ENCODE data around the gene PSMB5. TPM values are rescaled to one million over a fixed set of nuclear protein-coding genes. Genes with fewer than 3 reads are reported as not detected.
"Not testable (repeated sequence)": the region's sequence is repeated elsewhere in the genome, so short reads cannot be mapped to it uniquely, and the experiment has no call there.

Gene PSMB5
- total RNA-seq, 5 donors from 2014 or later (not counting 1 experiment from before 2014, with no cell fraction given): 20.6 to 43.9 (median 38.0) TPM

DNA sequence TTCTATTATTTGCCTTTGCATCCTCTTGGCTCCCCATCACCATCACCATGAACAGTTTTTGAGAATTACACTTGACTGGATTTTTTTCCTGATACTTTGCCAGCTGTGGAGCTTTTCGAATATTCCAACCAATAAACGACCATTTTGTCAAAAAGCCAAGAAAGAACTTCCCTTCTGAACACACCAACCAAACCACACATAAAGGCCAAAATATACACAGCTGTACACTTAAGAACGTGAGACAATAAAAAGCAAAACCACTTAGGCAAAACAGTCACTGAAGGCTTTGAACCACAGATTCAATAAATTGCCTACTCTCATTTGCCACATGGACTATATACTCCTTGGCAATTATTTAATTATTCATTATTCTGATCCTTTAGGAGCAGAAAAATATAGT lies 25.9 kb downstream of the PSMB5 start:
- DNase-seq: no peak
- Mint-ChIP-seq H3K9me3 (no peaks in the 10 kb centered on the region), H3K36me3 (no peaks in the 10 kb centered on the region), H3K27ac (peak overlapping the region; percentile 76 to 98), H3K4me1 (peaks cover 36 to 47% (median 45%) of the 10 kb centered on the region in 3 donors), H3K4me3 (peak overlapping the region; percentile 90 to 95 (median 93)), H3K27me3 (no peaks in the 10 kb centered on the region)
- H3K27me3 ChIP-seq (replicated peaks in 1 of 2; ENCODE audit: control insufficient read depth in 2 of 2, extremely low read depth in 1 of 2, insufficient read depth in 2 of 2, low read length in 1 of 2): no peaks in the 10 kb centered on the region
- peaks cover 25 to 32% of the 10 kb centered on the region in 2 experiments for H3K4me1 ChIP-seq (ENCODE audit: control insufficient read depth in 1 of 2, extremely low read depth in 1 of 2, insufficient read depth in 2 of 2, low read length in 2 of 2)
- ATAC-seq (replicated peaks in 1 of 4): no peak
- POLR2A ChIA-PET: interaction anchor here (0.5 to 0.6 kb wide), 2 partner anchors 25 to 226 kb away, joined by 3 read pairs; no protein-coding TSS in a partner anchor
- H3K4me3 ChIP-seq (ENCODE audit: control insufficient read depth in 1 of 2, extremely low read depth in 1 of 2, low read length in 1 of 2): no peak overlapping the region
- WGBS (ENCODE audit: insufficient coverage): 23% methylated on average over 2 of the region's 3 CpGs
- H3K36me3 ChIP-seq (ENCODE audit: control insufficient read depth in 2 of 2, extremely low read depth in 1 of 2, insufficient read depth in 1 of 2, low read length in 1 of 2): no peaks in the 10 kb centered on the region
- H3K9me3 ChIP-seq: no peaks in the 10 kb centered on the region
- H3K27ac ChIP-seq (ENCODE audit: low read length): no peak overlapping the region
- CTCF ChIA-PET: interaction anchor here in 1 of 2 donors (0.5 to 2.2 kb wide), 4 partner anchors 12 to 24 kb away, joined by 3 to 5 read pairs (median 4); no protein-coding TSS in a partner anchor

DNA sequence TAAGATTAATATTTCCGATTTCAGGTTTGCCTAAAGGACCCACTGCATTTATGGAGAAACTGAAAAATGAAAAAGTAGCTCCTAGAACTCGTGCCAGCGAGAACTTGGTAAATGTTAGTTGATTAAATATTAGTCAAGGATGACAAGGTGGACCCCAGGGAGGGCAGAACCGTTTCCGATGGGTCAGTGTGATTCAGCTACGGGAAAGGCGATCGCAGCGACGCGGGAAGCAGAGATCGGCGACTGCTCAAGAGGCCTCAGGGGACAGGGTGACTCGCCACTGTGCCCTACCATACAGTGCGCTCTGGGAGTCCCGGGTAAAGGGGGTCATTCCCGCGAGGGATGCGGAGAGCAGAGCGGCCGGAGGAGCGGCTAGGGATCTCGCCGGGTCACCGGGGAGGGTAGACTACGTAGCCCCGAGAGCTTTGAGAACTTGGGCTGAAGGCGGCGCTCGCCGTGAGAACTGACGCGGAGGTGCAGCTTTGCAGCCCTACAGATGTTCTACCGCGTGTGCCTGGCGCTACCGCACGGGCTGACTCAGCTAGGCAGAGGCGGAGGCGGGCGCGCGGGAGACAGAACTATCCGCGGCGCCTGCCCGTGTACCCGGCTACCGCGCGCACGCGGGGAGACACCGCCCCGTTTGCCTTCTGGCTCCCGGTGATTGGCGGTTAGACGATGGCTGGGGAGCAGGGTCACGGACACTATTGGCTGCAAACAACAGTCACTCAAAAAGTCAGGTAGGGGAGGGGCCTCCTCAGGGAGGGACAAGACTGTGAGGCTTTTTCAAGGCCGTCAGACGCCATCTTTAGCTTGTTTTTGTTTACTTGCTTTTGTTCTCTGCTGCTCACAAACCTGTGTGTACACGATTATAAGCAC lies 27.9 kb downstream of the PSMB5 start:
- Histone ChIP-seq H3K27ac (ENCODE audit: low read length) (peak overlapping the region; percentile 85), H3K4me1 (ENCODE audit: control insufficient read depth in 1 of 2, extremely low read depth in 1 of 2, insufficient read depth in 2 of 2, low read length in 2 of 2) (peaks cover 25 to 32% of the 10 kb centered on the region in 2 experiments), H3K4me3 (ENCODE audit: control insufficient read depth in 1 of 2, extremely low read depth in 1 of 2, low read length in 1 of 2) (peak overlapping the region; percentile 73 to 85), H3K27me3 (replicated peaks in 1 of 2; ENCODE audit: control insufficient read depth in 2 of 2, extremely low read depth in 1 of 2, insufficient read depth in 2 of 2, low read length in 1 of 2) (no peaks in the 10 kb centered on the region), H3K9me3 (no peaks in the 10 kb centered on the region), H3K36me3 (ENCODE audit: control insufficient read depth in 2 of 2, extremely low read depth in 1 of 2, insufficient read depth in 1 of 2, low read length in 1 of 2) (no peaks in the 10 kb centered on the region)
- Mint-ChIP-seq H3K36me3 (no peaks in the 10 kb centered on the region), H3K4me3 (peak overlapping the region; percentile 96 to 98 (median 97)), H3K9me3 (no peaks in the 10 kb centered on the region), H3K27ac (peak overlapping the region; percentile 98 to 99), H3K27me3 (no peaks in the 10 kb centered on the region), H3K4me1 (peaks cover 36 to 47% (median 45%) of the 10 kb centered on the region in 3 donors)
- ChIA-PET CTCF (interaction anchor here (0.6 to 2.7 kb wide), 35 partner anchors 8 to 449 kb away, joined by 3 to 47 read pairs (median 5); partner anchors contain the start of genes ACIN1 (in 1 of the 2), AJUBA (in 1 of the 2), C14orf119 (in 1 of the 2) and DAD1 (in 1 of the 2)), POLR2A (interaction anchor here (0.5 to 1.4 kb wide), 15 partner anchors 14 to 1555 kb away, joined by 3 to 11 read pairs (median 4); partner anchors contain the start of genes ACIN1 (in 1 of the 2), C14orf119 (in 1 of the 2) and PSMB5 (in 1 of the 2))
- peak; percentile 89 to 99 (median 97) for DNase-seq
- WGBS (ENCODE audit: insufficient coverage): under 1% methylated on average over 62 of the region's 62 CpGs
- peak; percentile 94 to 97 (median 96) for ATAC-seq (replicated peaks in 1 of 4)

DNA sequence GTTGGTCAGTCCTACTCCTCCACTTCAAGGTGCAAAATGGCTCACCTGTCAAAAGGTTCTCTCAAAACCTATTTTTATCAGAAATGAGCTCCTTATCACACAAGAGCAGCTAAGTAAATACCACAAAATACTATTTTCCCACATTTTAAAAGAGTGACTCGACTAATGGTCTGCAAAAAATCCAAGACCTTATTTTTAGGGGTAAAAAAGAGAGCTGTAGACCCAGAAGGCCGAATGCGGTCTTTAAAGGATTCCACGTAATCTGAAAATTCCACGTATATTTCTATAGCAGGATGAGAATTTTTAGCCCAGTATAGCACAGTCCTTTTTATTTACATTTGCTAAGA lies 28.5 kb downstream of the PSMB5 start:
- no peaks in the 10 kb centered on the region for H3K36me3 ChIP-seq (ENCODE audit: control insufficient read depth in 2 of 2, extremely low read depth in 1 of 2, insufficient read depth in 1 of 2, low read length in 1 of 2)
- WGBS (ENCODE audit: insufficient coverage): no CpG with 5 or more reads among the region's 5 CpGs
- no peak for DNase-seq
- ChIA-PET CTCF (interaction anchor here (0.6 to 2.7 kb wide), 24 partner anchors 9 to 436 kb away, joined by 3 to 47 read pairs (median 6); partner anchors contain the start of genes ACIN1 (in 1 of the 2), AJUBA (in 1 of the 2), C14orf119 (in 1 of the 2) and DAD1 (in 1 of the 2)), POLR2A (interaction anchor here (0.9 to 1.4 kb wide), 3 partner anchors 22 to 87 kb away, joined by 3 to 5 read pairs (median 3); no protein-coding TSS in a partner anchor)
- ATAC-seq (replicated peaks in 1 of 4): no peak
- no peaks in the 10 kb centered on the region for H3K27me3 Mint-ChIP-seq
- H3K9me3 Mint-ChIP-seq: no peaks in the 10 kb centered on the region
- H3K27ac ChIP-seq (ENCODE audit: low read length): peak overlapping the region; percentile 85
- H3K4me3 Mint-ChIP-seq: peak overlapping the region; percentile 96 to 98 (median 97)
- H3K4me1 ChIP-seq (ENCODE audit: control insufficient read depth in 1 of 2, extremely low read depth in 1 of 2, insufficient read depth in 2 of 2, low read length in 2 of 2): peaks cover 25 to 32% of the 10 kb centered on the region in 2 experiments
- peak overlapping the region; percentile 73 to 85 for H3K4me3 ChIP-seq (ENCODE audit: control insufficient read depth in 1 of 2, extremely low read depth in 1 of 2, low read length in 1 of 2)
- no peaks in the 10 kb centered on the region for H3K36me3 Mint-ChIP-seq
- peaks cover 36 to 44% (median 43%) of the 10 kb centered on the region in 3 donors for H3K4me1 Mint-ChIP-seq
- H3K9me3 ChIP-seq: no peaks in the 10 kb centered on the region
- no peaks in the 10 kb centered on the region for H3K27me3 ChIP-seq (replicated peaks in 1 of 2; ENCODE audit: control insufficient read depth in 2 of 2, extremely low read depth in 1 of 2, insufficient read depth in 2 of 2, low read length in 1 of 2)
- peak overlapping the region; percentile 98 to 99 for H3K27ac Mint-ChIP-seq

DNA sequence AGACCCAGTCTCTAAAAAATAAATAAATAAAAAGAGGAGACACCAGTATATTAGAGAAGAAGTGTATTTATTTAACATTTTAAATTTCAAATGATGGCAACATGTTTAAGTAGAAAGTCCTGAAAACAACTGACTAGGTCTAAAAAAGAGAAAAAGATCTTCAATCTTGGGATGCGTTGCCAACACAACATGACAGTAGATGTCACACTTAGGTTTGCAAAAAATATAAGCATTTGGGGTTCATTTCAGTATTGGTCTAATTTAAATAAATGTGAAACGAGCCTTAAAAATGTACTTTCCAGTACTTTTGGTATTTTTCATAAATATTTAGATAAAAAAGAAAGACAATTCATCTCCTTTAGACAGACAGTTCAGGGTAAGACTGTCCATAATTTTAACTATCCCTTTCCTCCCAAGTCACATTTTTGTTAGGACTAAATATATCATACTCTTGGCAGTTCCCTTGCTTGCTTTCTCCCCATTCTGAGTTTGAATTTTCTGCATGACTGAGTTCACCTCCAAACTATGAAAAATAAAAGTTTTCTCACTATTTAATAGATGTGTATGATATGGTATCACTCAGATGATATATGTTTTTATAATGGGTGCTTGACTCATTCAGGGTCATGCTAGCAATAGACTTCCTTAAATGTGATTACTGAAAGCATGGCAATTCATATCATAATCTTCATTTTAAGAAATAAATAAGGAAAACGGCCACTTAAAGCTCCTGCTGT lies 29.1 kb downstream of the PSMB5 start:
- no peaks in the 10 kb centered on the region for H3K9me3 Mint-ChIP-seq
- Histone ChIP-seq H3K4me1 (ENCODE audit: control insufficient read depth in 1 of 2, extremely low read depth in 1 of 2, insufficient read depth in 2 of 2, low read length in 2 of 2) (peaks cover 24 to 32% of the 10 kb centered on the region in 2 experiments), H3K9me3 (no peaks in the 10 kb centered on the region), H3K36me3 (ENCODE audit: control insufficient read depth in 2 of 2, extremely low read depth in 1 of 2, insufficient read depth in 1 of 2, low read length in 1 of 2) (no peaks in the 10 kb centered on the region), H3K4me3 (ENCODE audit: control insufficient read depth in 1 of 2, extremely low read depth in 1 of 2, low read length in 1 of 2) (no peak overlapping the region), H3K27me3 (replicated peaks in 1 of 2; ENCODE audit: control insufficient read depth in 2 of 2, extremely low read depth in 1 of 2, insufficient read depth in 2 of 2, low read length in 1 of 2) (no peaks in the 10 kb centered on the region), H3K27ac (ENCODE audit: low read length) (no peak overlapping the region)
- WGBS (ENCODE audit: insufficient coverage): 50% methylated on average over 1 of the region's 3 CpGs
- ChIA-PET CTCF (interaction anchor here (0.6 to 2.7 kb wide), 16 partner anchors 9 to 435 kb away, joined by 3 to 47 read pairs (median 6); partner anchors contain the start of genes AJUBA (in 1 of the 2), PRMT5 (in 1 of the 2) and PSMB5 (in 1 of the 2)), POLR2A (interaction anchor here in 1 of 2 donors (1.4 kb wide), 1 partner anchor 66 kb away, joined by 5 read pairs; no protein-coding TSS in a partner anchor)
- peak overlapping the region; percentile 98 to 99 for H3K27ac Mint-ChIP-seq
- H3K36me3 Mint-ChIP-seq: no peaks in the 10 kb centered on the region
- peak overlapping the region; percentile 96 to 98 (median 97) for H3K4me3 Mint-ChIP-seq
- no peaks in the 10 kb centered on the region for H3K27me3 Mint-ChIP-seq
- ATAC-seq (replicated peaks in 1 of 4) (no peak), DNase-seq (no peak)
- peaks cover 36 to 44% (median 43%) of the 10 kb centered on the region in 3 donors for H3K4me1 Mint-ChIP-seq

DNA sequence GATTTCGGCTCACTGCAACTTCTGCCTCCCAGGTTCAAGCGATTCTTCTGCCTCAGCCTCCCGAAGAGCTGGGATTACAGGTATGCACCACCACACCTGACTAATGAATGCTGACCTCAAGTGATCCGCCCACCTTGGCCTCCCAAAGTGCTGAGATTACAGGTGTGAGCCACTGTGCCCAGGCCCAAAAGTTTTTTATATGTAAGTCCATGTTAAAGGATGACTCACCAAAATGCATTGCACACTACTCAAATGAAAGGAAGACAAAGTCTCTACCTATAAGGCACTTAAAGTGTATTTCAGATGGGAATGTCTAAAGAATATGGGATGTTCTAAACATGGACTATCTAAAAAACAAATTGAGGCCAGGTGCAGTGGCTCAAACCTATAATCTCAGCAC lies 30.4 kb downstream of the PSMB5 start:
- ATAC-seq (replicated peaks in 1 of 4); H3K9me3 Mint-ChIP-seq; H3K27me3 ChIP-seq (replicated peaks in 1 of 2; ENCODE audit: control insufficient read depth in 2 of 2, extremely low read depth in 1 of 2, insufficient read depth in 2 of 2, low read length in 1 of 2); CTCF ChIA-PET; H3K4me3 Mint-ChIP-seq; DNase-seq; H3K9me3 ChIP-seq; H3K36me3 ChIP-seq (ENCODE audit: control insufficient read depth in 2 of 2, extremely low read depth in 1 of 2, insufficient read depth in 1 of 2, low read length in 1 of 2); H3K27me3 Mint-ChIP-seq; H3K4me3 ChIP-seq (ENCODE audit: control insufficient read depth in 1 of 2, extremely low read depth in 1 of 2, low read length in 1 of 2); H3K27ac Mint-ChIP-seq; H3K36me3 Mint-ChIP-seq; H3K27ac ChIP-seq (ENCODE audit: low read length); POLR2A ChIA-PET: not testable (repeated sequence)
- peaks cover 17 to 25% of the 10 kb centered on the region in 2 experiments for H3K4me1 ChIP-seq (ENCODE audit: control insufficient read depth in 1 of 2, extremely low read depth in 1 of 2, insufficient read depth in 2 of 2, low read length in 2 of 2)
- H3K4me1 Mint-ChIP-seq: peaks cover 31 to 35% (median 32%) of the 10 kb centered on the region in 3 donors
- 100% methylated on average over 3 of the region's 4 CpGs for WGBS (ENCODE audit: insufficient coverage)

Data from T-cell (primary cell).